Neuronal stem cell (in vitro differentiated cells): ENCODE measurements around the gene ATP2C2.
A peak's percentile ranks its signal among the peaks of the same experiment; 100 is the strongest.

ENCODE experiments used
- DNase-seq: peaks from one replicate; pipeline ENCODE4 v3.0.0-alpha.2; 2013; ENCODE audit warnings: low spot score
- H2AFZ ChIP-seq: one replicate; pipeline ENCODE4 v1.6.1; 2013; ENCODE audit warnings: mild to moderate bottlenecking, low read length, inconsistent platforms
- H2AK5ac ChIP-seq: 2 replicates; pipeline ENCODE4 v1.6.1; 2013; ENCODE audit warnings: low read depth, mild to moderate bottlenecking, inconsistent platforms, low read length, moderate library complexity, mixed read lengths
- H2BK120ac ChIP-seq: 2 replicates; pipeline ENCODE4 v1.6.1; 2013; ENCODE audit warnings: low read depth, mild to moderate bottlenecking, inconsistent platforms, low read length, moderate library complexity, mixed read lengths
- H2BK12ac ChIP-seq: one replicate; pipeline ENCODE4 v1.6.1; 2013; ENCODE audit warnings: low read length, inconsistent platforms
- H2BK15ac ChIP-seq: 2 replicates; pipeline ENCODE4 v1.6.1; 2013; ENCODE audit warnings: mild to moderate bottlenecking, low read length, inconsistent platforms, mixed read lengths
- H2BK5ac ChIP-seq: one replicate; pipeline ENCODE4 v1.6.1; 2013; ENCODE audit warnings: inconsistent platforms, mild to moderate bottlenecking, low read length, moderate library complexity
- H3K14ac ChIP-seq: one replicate; pipeline ENCODE4 v1.6.1; 2013; ENCODE audit warnings: low read length, inconsistent platforms
- H3K18ac ChIP-seq: 2 replicates; pipeline ENCODE4 v1.6.1; 2013; ENCODE audit warnings: low read length, inconsistent platforms
- H3K23ac ChIP-seq: 2 replicates; pipeline ENCODE4 v1.6.1; 2013; ENCODE audit warnings: low read depth, mild to moderate bottlenecking, mixed read lengths, low read length, inconsistent platforms; ENCODE audit not compliant: poor library complexity
- H3K27ac ChIP-seq: replicated peaks from 3 replicates; pipeline ENCODE4 v1.5.1; 2013; ENCODE audit warnings: low read length, inconsistent platforms
- H3K27me3 ChIP-seq, 3 experiments: 2 replicates each; pipeline ENCODE4 v1.6.1; 2013; ENCODE audit warnings: low read length in 3 of 3, mild to moderate bottlenecking in 2 of 3, inconsistent platforms in 1 of 3, low read depth in 1 of 3, mixed read lengths in 1 of 3, moderate library complexity in 1 of 3; ENCODE audit not compliant: control insufficient read depth in 3 of 3, insufficient read depth in 3 of 3
- H3K36me3 ChIP-seq, 2 donors: replicated peaks in 1 of 2; 2 replicates each; pipeline ENCODE4 v1.6.1; 2013; ENCODE audit warnings: low read length in 2 of 2; ENCODE audit not compliant: control insufficient read depth in 2 of 2, insufficient read depth in 2 of 2
- H3K4ac ChIP-seq: 2 replicates; pipeline ENCODE4 v1.6.1; 2013; ENCODE audit warnings: inconsistent platforms, mild to moderate bottlenecking, low read length, moderate library complexity
- H3K4me1 ChIP-seq, 2 donors: 1 replicate in 1 of 2; 2 replicates in 1 of 2; pipeline ENCODE4 v1.6.1; 2013; ENCODE audit warnings: low read length in 2 of 2, low read depth in 1 of 2; ENCODE audit not compliant: control insufficient read depth in 2 of 2, insufficient read depth in 1 of 2
- H3K4me2 ChIP-seq: one replicate; pipeline ENCODE4 v1.6.1; 2013; ENCODE audit warnings: mild to moderate bottlenecking, low read length, inconsistent platforms; ENCODE audit not compliant: insufficient read depth, poor library complexity, severe bottlenecking
- H3K4me3 ChIP-seq, 2 donors: 2 replicates each; pipeline ENCODE4 v1.5.1; 2013; ENCODE audit warnings: low read length in 2 of 2, mild to moderate bottlenecking in 2 of 2, inconsistent platforms in 1 of 2, moderate library complexity in 1 of 2
- H3K79me1 ChIP-seq: one replicate; pipeline ENCODE4 v1.6.1; 2013; ENCODE audit warnings: low read depth, mild to moderate bottlenecking, inconsistent platforms, low read length, moderate library complexity
- H3K9ac ChIP-seq: one replicate; pipeline ENCODE4 v1.6.1; 2013; ENCODE audit warnings: mild to moderate bottlenecking, low read depth, low read length, inconsistent platforms; ENCODE audit not compliant: poor library complexity
- H3K9me3 ChIP-seq, 2 donors: replicated peaks in 1 of 2; 2 replicates each; pipeline versions ENCODE3 to v1.6.1; 2013; ENCODE audit warnings: low read length in 2 of 2, mild to moderate bottlenecking in 2 of 2, inconsistent platforms in 1 of 2, low read depth in 1 of 2, mixed read lengths in 1 of 2, moderate library complexity in 1 of 2; ENCODE audit not compliant: control insufficient read depth in 2 of 2, insufficient read depth in 1 of 2
- H4K8ac ChIP-seq: one replicate; pipeline ENCODE4 v1.6.1; 2013; ENCODE audit warnings: low read depth, mild to moderate bottlenecking, inconsistent platforms, low read length, moderate library complexity
- H4K91ac ChIP-seq: one replicate; pipeline ENCODE4 v1.6.1; 2013; ENCODE audit warnings: low read length, low read depth, mild to moderate bottlenecking, inconsistent platforms; ENCODE audit not compliant: poor library complexity
- WGBS, 2 donors: extraction: QIAGEN DNeasy Blood & Tissue Kit; methylation state at CpG; one replicate each; pipeline ENCODE4 v1.1.7; 2013; ENCODE audit warnings: missing lambda C conversion rate in 2 of 2, mixed read lengths in 1 of 2; ENCODE audit not compliant: insufficient read length in 2 of 2, insufficient replicate concordance in 1 of 2; ENCODE audit errors: extremely low coverage in 2 of 2; 5-methylcytosine and 5-hydroxymethylcytosine counted together

The ATP2C2 gene

DNA sequence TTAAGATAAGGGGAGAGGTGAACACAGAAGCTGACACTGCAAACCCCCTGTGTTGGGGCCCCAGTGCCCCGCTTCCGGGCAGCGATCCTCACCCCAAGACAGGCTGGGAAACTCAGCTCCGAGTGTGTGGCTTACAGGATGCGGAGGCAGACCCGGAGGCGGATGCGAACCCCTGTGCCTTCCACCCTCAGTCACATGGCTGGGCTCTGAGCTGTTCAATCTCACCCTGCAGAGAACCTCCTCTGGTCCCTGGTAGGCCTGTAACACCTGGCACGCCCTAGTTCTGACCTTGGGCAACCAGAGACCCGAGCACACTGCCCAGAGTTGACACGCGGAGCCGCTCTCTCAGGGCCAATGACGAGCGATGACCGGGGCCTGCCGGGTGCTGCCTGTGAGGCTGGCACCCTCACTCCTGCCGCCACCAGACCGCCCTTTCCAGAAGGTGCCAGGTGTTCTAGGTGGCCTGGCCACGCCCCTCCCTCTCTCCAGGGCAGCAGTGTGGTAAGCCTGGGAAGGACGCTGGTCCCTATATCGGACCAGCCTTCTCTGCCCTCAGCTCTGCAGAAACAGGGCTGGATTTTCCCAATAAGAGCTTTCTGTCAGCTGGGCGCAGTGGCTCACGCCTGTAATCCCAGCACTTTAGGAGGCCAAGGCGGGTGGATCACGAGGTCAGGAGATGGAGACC is 112.9 kb downstream of the ATP2C2 start:
- H2AK5ac ChIP-seq = peak overlapping the region; percentile 26
- no peak overlapping the region for H2BK5ac ChIP-seq
- no CpG with 5 or more reads among the region's 26 CpGs for WGBS, 2 donors
- peak overlapping the region; percentile 12 for H3K14ac ChIP-seq
- no peak overlapping the region for H2BK15ac ChIP-seq
- H3K23ac ChIP-seq = no peak overlapping the region
- H3K79me1 ChIP-seq = no peaks in the 10 kb centered on the region
- H3K4me2 ChIP-seq = no peak overlapping the region
- H3K18ac ChIP-seq = peak overlapping the region; percentile 21
- H2AFZ ChIP-seq = no peak overlapping the region
- no peaks in the 10 kb centered on the region for H3K27me3 ChIP-seq
- no peaks in the 10 kb centered on the region for H3K9me3 ChIP-seq
- no peak overlapping the region for H3K27ac ChIP-seq
- no peak overlapping the region for H2BK120ac ChIP-seq
- no peak overlapping the region for H3K9ac ChIP-seq
- H3K4me1 ChIP-seq = peaks cover 0 to 3% of the 10 kb centered on the region in 2 donors
- no peak overlapping the region for H3K4ac ChIP-seq
- H4K91ac ChIP-seq = no peak overlapping the region
- no peak for DNase-seq
- no peak overlapping the region for H4K8ac ChIP-seq
- H3K4me3 ChIP-seq = no peak overlapping the region
- H3K36me3 ChIP-seq = peaks cover 12 to 58% of the 10 kb centered on the region in 2 donors
- H2BK12ac ChIP-seq = no peak overlapping the region

DNA sequence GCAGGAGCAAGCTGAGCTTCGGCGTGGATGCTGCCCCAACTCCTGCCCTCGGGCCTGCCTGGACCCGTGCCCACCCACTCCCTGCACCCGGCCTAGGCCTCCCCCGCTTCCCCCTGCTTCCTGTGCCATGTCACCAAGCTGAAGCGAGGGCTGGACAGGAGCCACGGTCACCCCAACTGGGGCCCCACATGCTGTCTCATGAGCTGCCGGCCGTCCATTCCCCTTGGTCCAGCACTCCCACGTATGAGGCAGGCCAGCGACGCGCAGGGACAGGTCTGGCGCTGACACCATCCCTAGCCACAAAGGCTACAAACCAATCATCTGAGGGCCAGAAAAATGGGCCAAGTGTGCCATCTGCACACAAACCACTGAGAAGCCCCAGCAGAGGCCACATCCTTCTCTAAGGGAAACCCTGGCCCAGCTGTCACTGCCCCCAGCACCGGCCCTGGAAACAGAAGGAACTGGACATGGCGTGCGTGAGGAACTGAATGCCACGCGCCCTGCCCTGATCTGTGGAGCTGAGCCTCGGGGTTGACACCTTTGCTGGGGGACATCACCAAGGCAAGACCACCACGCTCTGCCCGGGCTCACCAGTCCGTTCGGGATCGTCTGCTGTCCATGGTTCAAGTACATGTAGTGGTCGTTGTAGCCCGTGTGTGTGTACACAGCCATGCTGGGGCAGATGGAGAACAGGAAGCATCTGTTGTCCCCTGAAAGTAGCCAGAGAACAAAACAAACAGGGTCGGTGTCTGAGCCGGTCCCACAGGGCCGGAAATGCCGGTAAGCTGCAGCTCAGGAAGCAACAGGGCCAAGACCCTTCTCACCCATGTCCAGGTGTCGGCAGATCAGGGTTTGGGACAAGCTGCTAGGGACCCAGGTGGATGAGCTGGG is 113.9 kb downstream of the ATP2C2 start:
- Histone ChIP-seq H4K8ac (no peak overlapping the region), H3K9ac (peak overlapping the region; percentile 67), H3K4ac (no peak overlapping the region), H2BK5ac (no peak overlapping the region), H2BK12ac (no peak overlapping the region), H3K4me1 (no peaks in the 10 kb centered on the region), H3K23ac (no peak overlapping the region), H3K18ac (peak overlapping the region; percentile 55), H3K36me3 (peaks cover 16 to 68% of the 10 kb centered on the region in 2 donors), H3K4me2 (no peak overlapping the region), H2BK120ac (no peak overlapping the region), H2AK5ac (no peak overlapping the region), H3K79me1 (no peaks in the 10 kb centered on the region), H2BK15ac (no peak overlapping the region), H3K14ac (no peak overlapping the region), H4K91ac (no peak overlapping the region), H3K27ac (no peak overlapping the region), H3K4me3 (no peak overlapping the region), H3K9me3 (no peaks in the 10 kb centered on the region), H2AFZ (no peak overlapping the region), H3K27me3 (no peaks in the 10 kb centered on the region)
- no CpG with 5 or more reads among the region's 33 CpGs for WGBS, 2 donors
- no peak for DNase-seq

DNA sequence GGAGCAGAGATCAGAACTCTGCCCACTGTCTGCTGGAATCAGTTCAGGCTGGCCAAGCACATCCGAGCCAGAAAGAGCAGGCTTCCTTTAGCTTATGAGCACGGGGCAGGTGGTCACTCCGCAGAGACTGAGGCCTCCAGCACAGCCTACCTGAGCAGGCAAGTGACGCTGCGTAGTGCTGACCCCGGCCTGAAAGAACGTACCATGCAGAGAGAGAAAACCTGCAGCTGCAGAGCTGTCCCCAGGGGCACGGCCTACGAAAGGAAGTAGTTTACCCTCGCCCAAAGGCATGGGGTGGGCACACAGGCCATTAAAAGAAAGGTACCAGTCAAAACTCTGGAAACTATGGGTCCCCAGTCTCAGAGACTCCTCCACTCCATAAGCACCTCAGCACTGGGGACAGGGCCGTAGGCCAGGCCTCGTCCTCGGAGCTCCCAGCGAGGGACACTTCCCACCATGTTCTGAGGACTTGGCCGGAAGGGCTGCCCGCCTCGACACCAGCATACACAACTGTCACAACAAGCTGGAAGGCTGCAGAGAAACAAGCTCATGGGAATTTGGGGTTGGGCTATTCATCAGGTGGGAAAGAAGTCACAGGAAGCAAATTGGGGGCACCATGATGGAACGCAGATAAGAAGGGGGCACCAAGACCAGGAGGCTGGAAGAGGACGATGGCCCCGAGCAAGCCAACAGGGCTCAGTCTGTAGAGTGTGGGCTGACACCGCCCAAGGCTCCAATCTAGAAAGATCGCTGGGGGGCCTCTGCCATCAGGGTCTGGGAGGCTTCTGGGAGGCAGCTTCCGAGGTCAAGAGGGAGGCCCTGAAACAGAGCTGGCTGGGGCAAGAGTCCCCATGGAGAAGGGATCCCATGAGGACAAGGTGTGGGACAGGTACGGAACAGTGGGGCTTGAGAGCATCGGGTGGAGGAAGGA is 114.9 kb downstream of the ATP2C2 start:
- Histone ChIP-seq H4K8ac (no peak overlapping the region), H3K9me3 (no peaks in the 10 kb centered on the region), H3K4ac (no peak overlapping the region), H3K36me3 (peaks cover 16 to 77% of the 10 kb centered on the region in 2 donors), H3K4me2 (no peak overlapping the region), H2BK12ac (no peak overlapping the region), H2BK5ac (no peak overlapping the region), H3K27me3 (no peaks in the 10 kb centered on the region), H4K91ac (no peak overlapping the region), H3K14ac (peak overlapping the region; percentile 63), H3K4me1 (no peaks in the 10 kb centered on the region), H3K9ac (peak overlapping the region; percentile 13), H2BK15ac (no peak overlapping the region), H3K4me3 (no peak overlapping the region), H3K79me1 (no peaks in the 10 kb centered on the region), H2BK120ac (no peak overlapping the region), H3K18ac (no peak overlapping the region), H2AK5ac (no peak overlapping the region), H3K23ac (peak overlapping the region; percentile 36), H2AFZ (no peak overlapping the region), H3K27ac (no peak overlapping the region)
- no CpG with 5 or more reads among the region's 25 CpGs for WGBS, 2 donors
- DNase-seq = no peak
